HepG2 (cell line): ENCODE results near the gene ATP11C. TPM values are rescaled to one million over a fixed set of nuclear protein-coding genes. Genes with fewer than 3 reads are reported as not detected.
A peak's percentile ranks its signal among the peaks of the same experiment; 100 is the strongest.

ENCODE experiments used
- ATAC-seq: fragments of 200-7000 bp; cut with Tn5 transposase; 3 replicates; pipeline ENCODE4 v1.9.1; 2020; ENCODE audit warnings: mild to moderate bottlenecking, moderate library complexity
- BruUV-seq: library from RNA; stranded (reverse); fragments of 400-500 nt; replicated peaks from 2 replicates; lab custom pipeline; 2021; lab: Mats Ljungman, UMichigan
- CTCF ChIA-PET: fragments of 300-600 bp; formaldehyde crosslinking; extraction: SDS; loops from one replicate; lab custom pipeline; 2021; ENCODE audit warnings: low total read pairs, inconsistent platforms, low intra/inter-chr PET ratio; lab: Yijun Ruan, JAX
- POLR2A ChIA-PET: fragments of 350-600 bp; sonication (Branson Sonifier 250); formaldehyde crosslinking; loops from one replicate; lab custom pipeline; 2020; ENCODE audit warnings: antibody characterized with exemption, inconsistent platforms; lab: Yijun Ruan, JAX
- DNase-seq: peaks from one replicate; pipeline ENCODE4 v3.0.0-alpha.2; 2015; ENCODE audit warnings: low spot score
- FAIRE-seq: peaks from 3 replicates; lab custom pipeline; 2011; peaks lifted over from hg19 to GRCh38; lab: Jason Lieb, UNC
- H2AFZ ChIP-seq: one replicate; pipeline ENCODE4 v1.6.1; 2011; ENCODE audit warnings: low read length, inconsistent platforms
- H3K27ac ChIP-seq: fragments of 300-600 bp; 3 replicates; pipeline ENCODE4 v1.8.0; 2011; ENCODE audit warnings: mixed run types, mild to moderate bottlenecking, mixed read lengths, low read length, inconsistent platforms; ENCODE audit not compliant: insufficient read depth; ENCODE audit errors: extremely low read length
- H3K27me3 ChIP-seq, 2 experiments: fragments of 200-600 bp in 1 of 2; 2 replicates in 1 of 2; 3 replicates in 1 of 2; pipeline versions ENCODE4 v1.6.0 to v1.8.0; 2011; ENCODE audit warnings: low read length in 2 of 2, mild to moderate bottlenecking in 2 of 2, moderate library complexity in 2 of 2, inconsistent platforms in 1 of 2; ENCODE audit not compliant: insufficient read depth in 2 of 2, control insufficient read depth in 1 of 2
- H3K36me3 ChIP-seq, 2 experiments: fragments of 200-600 bp in 1 of 2; replicated peaks in 1 of 2; 2 replicates in 1 of 2; 3 replicates in 1 of 2; pipeline versions ENCODE4 v1.5.1 to v1.8.0; 2011; ENCODE audit warnings: low read length in 2 of 2, inconsistent platforms in 1 of 2; ENCODE audit not compliant: insufficient read depth in 2 of 2, control insufficient read depth in 1 of 2
- H3K4me1 ChIP-seq: 2 replicates; pipeline ENCODE4 v1.5.1; 2012; ENCODE audit warnings: low read length, inconsistent platforms; ENCODE audit not compliant: insufficient read depth
- H3K4me2 ChIP-seq: 2 replicates; pipeline ENCODE4 v1.6.0; 2011; ENCODE audit warnings: low read depth, low read length, inconsistent platforms
- H3K4me3 ChIP-seq, 3 experiments: fragments of 200-600 bp in 1 of 3; sonication (generic), shearing (Covaris generic) in 1 of 3; replicated peaks in 1 of 3; 2 replicates each; pipeline ENCODE4 v1.5.1; 2011 to 2016; ENCODE audit warnings: low read length in 3 of 3, inconsistent platforms in 2 of 3, low read depth in 2 of 3, mild to moderate bottlenecking in 2 of 3, control low read depth in 1 of 3, mixed read lengths in 1 of 3; ENCODE audit not compliant: insufficient read depth in 1 of 3
- H3K79me2 ChIP-seq: one replicate; pipeline ENCODE4 v1.6.1; 2011; ENCODE audit warnings: low read length, inconsistent platforms; ENCODE audit not compliant: insufficient read depth
- H3K9ac ChIP-seq: 2 replicates; pipeline ENCODE4 v1.6.0; 2011; ENCODE audit warnings: mild to moderate bottlenecking, low read depth, low read length, inconsistent platforms; ENCODE audit not compliant: insufficient read depth
- H3K9me3 ChIP-seq: 2 replicates; pipeline ENCODE4 v1.5.1; 2012; ENCODE audit warnings: mild to moderate bottlenecking, low read length
- H4K20me1 ChIP-seq: 2 replicates; pipeline ENCODE4 v1.6.0; 2011; ENCODE audit warnings: inconsistent platforms, mild to moderate bottlenecking, low read length, moderate library complexity; ENCODE audit not compliant: insufficient read depth
- GZF1 ChIP-seq: sonication (generic); formaldehyde crosslinking; IDR thresholded peaks from 2 replicates; pipeline ENCODE4 v1.5.1; 2020; ENCODE audit warnings: mild to moderate bottlenecking, missing genetic modification reagents
- MBD4 ChIP-seq: IDR thresholded peaks from 2 replicates; pipeline ENCODE4 v1.6.1; 2012; ENCODE audit warnings: low read length, inconsistent platforms, borderline replicate concordance
- SKI ChIP-seq: fragments of 450-650 bp; IDR thresholded peaks from one replicate; pipeline ENCODE4 v1.6.1; 2018; ENCODE audit warnings: mild to moderate bottlenecking; ENCODE audit not compliant: partially characterized antibody
- SP2 ChIP-seq: sonication (generic); formaldehyde crosslinking; IDR thresholded peaks from 2 replicates; pipeline ENCODE4 v1.5.1; 2020; ENCODE audit warnings: mild to moderate bottlenecking, missing genetic modification reagents
- STAG1 ChIP-seq: sonication (generic); formaldehyde crosslinking; IDR thresholded peaks from 2 replicates; pipeline ENCODE4 v1.4.0; 2020; ENCODE audit warnings: missing genetic modification reagents
- ZNF124 ChIP-seq: sonication (generic); formaldehyde crosslinking; IDR thresholded peaks from 2 replicates; pipeline ENCODE4 v1.4.0; 2020; ENCODE audit warnings: missing genetic modification reagents
- ZNF317 ChIP-seq: sonication (generic); formaldehyde crosslinking; IDR thresholded peaks from 2 replicates; pipeline ENCODE4 v1.5.0; 2020; ENCODE audit warnings: mild to moderate bottlenecking, missing genetic modification reagents
- ZNF781 ChIP-seq: sonication (generic); formaldehyde crosslinking; IDR thresholded peaks from 2 replicates; pipeline ENCODE4 v1.5.1; 2020; ENCODE audit warnings: borderline replicate concordance, mild to moderate bottlenecking, missing genetic modification reagents; ENCODE audit errors: not compliant biosample characterization
- ZSCAN22 ChIP-seq: sonication (generic); formaldehyde crosslinking; IDR thresholded peaks from 2 replicates; pipeline ENCODE4 v1.4.0; 2020; ENCODE audit warnings: mild to moderate bottlenecking, missing genetic modification reagents
- WGBS: methylation state at CpG from one replicate; pipeline ENCODE4 v1.1.6; 2017; ENCODE audit warnings: low lambda C conversion rate; 5-methylcytosine and 5-hydroxymethylcytosine counted together
- in situ Hi-C: cut with HindIII; loops from 2 replicates; pipeline ENCODE4 v1.10.0; 2017; ENCODE audit warnings: low pct_unique_long_range_greater_than_20kb; ENCODE audit not compliant: extremely low pct_ligation_motif_present
- intact Hi-C: fragments of 100-400 bp; cut with micrococcal nuclease; formaldehyde crosslinking; loops from one replicate; pipeline ENCODE4 v1.10.0; 2022; ENCODE audit not compliant: unreplicated experiment
- polyA plus RNA-seq, 8 experiments: library from polyadenylated mRNA; depleted of rRNA in 3 of 8; stranded (reverse) in 7 of 8; unstranded in 1 of 8; fragments of >200 nt; fragmentation: Illumina TruSeq in 4 of 8; extraction: Trizol in 4 of 8; gene quantifications; 2 replicates each; pipeline versions ENCODE4 v1.2.1 to v1.2.3, GENCODE V29; 2011 to 2016; ENCODE audit warnings: low read depth in 4 of 8, missing spikeins in 1 of 8, mixed read lengths in 1 of 8; ENCODE audit not compliant: insufficient read depth in 1 of 8
- total RNA-seq, 5 experiments: library from RNA; depleted of rRNA; stranded (reverse); fragments of >200 nt; fragmentation: Illumina TruSeq; extraction: Trizol; gene quantifications; 2 replicates each; pipeline ENCODE4 v1.2.3, GENCODE V29; 2016; ENCODE audit warnings: low read depth in 1 of 5
- TF ChIP-seq, protein P1 (sequence below): sonication (generic); formaldehyde crosslinking; IDR thresholded peaks from 2 replicates; pipeline ENCODE4 v1.4.0; 2020; ENCODE audit warnings: missing genetic modification reagents
- TF ChIP-seq, protein P2 (sequence below), 2 experiments: IDR thresholded peaks; 2 replicates each; pipeline ENCODE4 v1.6.1; 2011 to 2012; ENCODE audit warnings: low read length in 2 of 2, borderline replicate concordance in 1 of 2, low read depth in 1 of 2, mild to moderate bottlenecking in 1 of 2, moderate library complexity in 1 of 2
- TF ChIP-seq, protein P3 (sequence below): sonication (generic); formaldehyde crosslinking; IDR thresholded peaks from 2 replicates; pipeline ENCODE4 v1.9.0; 2021; ENCODE audit warnings: missing genetic modification reagents, borderline replicate concordance
- TF ChIP-seq, protein P4 (sequence below): sonication (generic); formaldehyde crosslinking; IDR thresholded peaks from 2 replicates; pipeline ENCODE4 v1.4.0; 2020; ENCODE audit warnings: mild to moderate bottlenecking, low read depth, missing genetic modification reagents

Gene ATP11C
- total and polyA plus RNA-seq, 2 of the 13 experiments (the other 11 are each of a cell fraction or from before 2014, with no cell fraction given), result 8.5 to 16.9 TPM

DNA sequence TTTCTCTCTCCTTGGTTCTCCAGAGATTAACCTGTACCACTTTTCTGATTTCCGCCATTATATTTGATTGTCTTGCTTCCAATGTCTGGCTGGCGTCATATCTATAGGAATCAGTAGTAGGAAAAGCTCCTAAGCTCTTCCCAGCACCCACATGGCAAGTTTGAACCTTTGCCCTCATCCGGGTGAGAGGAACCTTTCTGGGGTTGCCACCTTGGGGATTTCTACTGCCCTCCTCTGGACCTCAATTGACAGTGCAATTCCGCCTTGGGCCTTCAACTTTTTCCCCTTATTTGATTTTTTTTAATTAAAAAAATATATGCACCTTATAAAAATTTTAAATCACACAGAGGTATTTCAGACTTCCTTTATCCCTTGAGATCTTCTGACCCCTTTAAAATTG lies 34.4 kb upstream of the ATP11C start:
- ATAC-seq (peak; percentile 49; the same call in 1 of the 3 replicates), DNase-seq (peak; percentile 9)
- TF ChIP-seq, protein P1, sequence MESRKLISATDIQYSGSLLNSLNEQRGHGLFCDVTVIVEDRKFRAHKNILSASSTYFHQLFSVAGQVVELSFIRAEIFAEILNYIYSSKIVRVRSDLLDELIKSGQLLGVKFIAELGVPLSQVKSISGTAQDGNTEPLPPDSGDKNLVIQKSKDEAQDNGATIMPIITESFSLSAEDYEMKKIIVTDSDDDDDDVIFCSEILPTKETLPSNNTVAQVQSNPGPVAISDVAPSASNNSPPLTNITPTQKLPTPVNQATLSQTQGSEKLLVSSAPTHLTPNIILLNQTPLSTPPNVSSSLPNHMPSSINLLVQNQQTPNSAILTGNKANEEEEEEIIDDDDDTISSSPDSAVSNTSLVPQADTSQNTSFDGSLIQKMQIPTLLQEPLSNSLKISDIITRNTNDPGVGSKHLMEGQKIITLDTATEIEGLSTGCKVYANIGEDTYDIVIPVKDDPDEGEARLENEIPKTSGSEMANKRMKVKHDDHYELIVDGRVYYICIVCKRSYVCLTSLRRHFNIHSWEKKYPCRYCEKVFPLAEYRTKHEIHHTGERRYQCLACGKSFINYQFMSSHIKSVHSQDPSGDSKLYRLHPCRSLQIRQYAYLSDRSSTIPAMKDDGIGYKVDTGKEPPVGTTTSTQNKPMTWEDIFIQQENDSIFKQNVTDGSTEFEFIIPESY, result no peak
- TF ChIP-seq ZNF124 (CRISPR knock-in tag) (no peak), STAG1 (CRISPR knock-in tag) (peak; percentile 29; the same call in 1 of the 2 replicates), ZNF317 (CRISPR knock-in tag) (peak; percentile 78; the same call in 1 of the 2 replicates), SKI (no peak), ZNF781 (no peak), GZF1 (CRISPR knock-in tag) (no peak), ZSCAN22 (CRISPR knock-in tag) (no peak), SP2 (no peak), MBD4 (no peak)
- TF ChIP-seq, protein P2, sequence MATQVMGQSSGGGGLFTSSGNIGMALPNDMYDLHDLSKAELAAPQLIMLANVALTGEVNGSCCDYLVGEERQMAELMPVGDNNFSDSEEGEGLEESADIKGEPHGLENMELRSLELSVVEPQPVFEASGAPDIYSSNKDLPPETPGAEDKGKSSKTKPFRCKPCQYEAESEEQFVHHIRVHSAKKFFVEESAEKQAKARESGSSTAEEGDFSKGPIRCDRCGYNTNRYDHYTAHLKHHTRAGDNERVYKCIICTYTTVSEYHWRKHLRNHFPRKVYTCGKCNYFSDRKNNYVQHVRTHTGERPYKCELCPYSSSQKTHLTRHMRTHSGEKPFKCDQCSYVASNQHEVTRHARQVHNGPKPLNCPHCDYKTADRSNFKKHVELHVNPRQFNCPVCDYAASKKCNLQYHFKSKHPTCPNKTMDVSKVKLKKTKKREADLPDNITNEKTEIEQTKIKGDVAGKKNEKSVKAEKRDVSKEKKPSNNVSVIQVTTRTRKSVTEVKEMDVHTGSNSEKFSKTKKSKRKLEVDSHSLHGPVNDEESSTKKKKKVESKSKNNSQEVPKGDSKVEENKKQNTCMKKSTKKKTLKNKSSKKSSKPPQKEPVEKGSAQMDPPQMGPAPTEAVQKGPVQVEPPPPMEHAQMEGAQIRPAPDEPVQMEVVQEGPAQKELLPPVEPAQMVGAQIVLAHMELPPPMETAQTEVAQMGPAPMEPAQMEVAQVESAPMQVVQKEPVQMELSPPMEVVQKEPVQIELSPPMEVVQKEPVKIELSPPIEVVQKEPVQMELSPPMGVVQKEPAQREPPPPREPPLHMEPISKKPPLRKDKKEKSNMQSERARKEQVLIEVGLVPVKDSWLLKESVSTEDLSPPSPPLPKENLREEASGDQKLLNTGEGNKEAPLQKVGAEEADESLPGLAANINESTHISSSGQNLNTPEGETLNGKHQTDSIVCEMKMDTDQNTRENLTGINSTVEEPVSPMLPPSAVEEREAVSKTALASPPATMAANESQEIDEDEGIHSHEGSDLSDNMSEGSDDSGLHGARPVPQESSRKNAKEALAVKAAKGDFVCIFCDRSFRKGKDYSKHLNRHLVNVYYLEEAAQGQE (IDR thresholded peaks at IDR 0.05; ENCODE audit: borderline replicate concordance in 1 of 2, low read depth in 1 of 2, low read length in 2 of 2), result no peak
- TF ChIP-seq, protein P3, sequence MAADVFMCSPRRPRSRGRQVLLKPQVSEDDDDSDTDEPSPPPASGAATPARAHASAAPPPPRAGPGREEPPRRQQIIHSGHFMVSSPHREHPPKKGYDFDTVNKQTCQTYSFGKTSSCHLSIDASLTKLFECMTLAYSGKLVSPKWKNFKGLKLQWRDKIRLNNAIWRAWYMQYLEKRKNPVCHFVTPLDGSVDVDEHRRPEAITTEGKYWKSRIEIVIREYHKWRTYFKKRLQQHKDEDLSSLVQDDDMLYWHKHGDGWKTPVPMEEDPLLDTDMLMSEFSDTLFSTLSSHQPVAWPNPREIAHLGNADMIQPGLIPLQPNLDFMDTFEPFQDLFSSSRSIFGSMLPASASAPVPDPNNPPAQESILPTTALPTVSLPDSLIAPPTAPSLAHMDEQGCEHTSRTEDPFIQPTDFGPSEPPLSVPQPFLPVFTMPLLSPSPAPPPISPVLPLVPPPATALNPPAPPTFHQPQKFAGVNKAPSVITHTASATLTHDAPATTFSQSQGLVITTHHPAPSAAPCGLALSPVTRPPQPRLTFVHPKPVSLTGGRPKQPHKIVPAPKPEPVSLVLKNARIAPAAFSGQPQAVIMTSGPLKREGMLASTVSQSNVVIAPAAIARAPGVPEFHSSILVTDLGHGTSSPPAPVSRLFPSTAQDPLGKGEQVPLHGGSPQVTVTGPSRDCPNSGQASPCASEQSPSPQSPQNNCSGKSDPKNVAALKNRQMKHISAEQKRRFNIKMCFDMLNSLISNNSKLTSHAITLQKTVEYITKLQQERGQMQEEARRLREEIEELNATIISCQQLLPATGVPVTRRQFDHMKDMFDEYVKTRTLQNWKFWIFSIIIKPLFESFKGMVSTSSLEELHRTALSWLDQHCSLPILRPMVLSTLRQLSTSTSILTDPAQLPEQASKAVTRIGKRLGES (CRISPR knock-in tag), result no peak
- TF ChIP-seq, protein P4, sequence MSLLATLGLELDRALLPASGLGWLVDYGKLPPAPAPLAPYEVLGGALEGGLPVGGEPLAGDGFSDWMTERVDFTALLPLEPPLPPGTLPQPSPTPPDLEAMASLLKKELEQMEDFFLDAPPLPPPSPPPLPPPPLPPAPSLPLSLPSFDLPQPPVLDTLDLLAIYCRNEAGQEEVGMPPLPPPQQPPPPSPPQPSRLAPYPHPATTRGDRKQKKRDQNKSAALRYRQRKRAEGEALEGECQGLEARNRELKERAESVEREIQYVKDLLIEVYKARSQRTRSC (CRISPR knock-in tag), result no peak

More for the DNA sequence above, 34.4 kb upstream of the ATP11C start:
- FAIRE-seq, result peak; percentile 18
- Histone ChIP-seq H3K4me1 (no peaks in the 10 kb centered on the region), H4K20me1 (no peaks in the 10 kb centered on the region), H3K27me3 (no peaks in the 10 kb centered on the region), H3K4me3 (no peak overlapping the region), H2AFZ (peak overlapping the region; percentile 27), H3K79me2 (no peaks in the 10 kb centered on the region), H3K36me3 (no peaks in the 10 kb centered on the region), H3K9ac (no peak overlapping the region), H3K27ac (no peak overlapping the region), H3K9me3 (no peaks in the 10 kb centered on the region), H3K4me2 (no peak overlapping the region)
- ChIA-PET POLR2A (no interaction called here), CTCF (no interaction called here)
- 31% methylated on average over 4 of the region's 4 CpGs for WGBS
- intact Hi-C loops, result no loop called here
- no TSS peak for BruUV-seq
- in situ Hi-C loops, result no loop called here
